Fibroblast of lung (primary cell): ENCODE results near the gene GPNMB. TPM values are rescaled to one million over a fixed set of nuclear protein-coding genes. Genes with fewer than 3 reads are reported as not detected.

Experiments used
- DNase-seq, 2 donors: peaks; one replicate each; pipeline versions ENCODE4 v3.0.0 to v3.0.0-alpha.2; 2010; ENCODE audit warnings: low read depth in 2 of 2
- H2AFZ ChIP-seq: 2 replicates; pipeline ENCODE4 v1.5.1; 2012; ENCODE audit warnings: low read length, control low read depth, inconsistent platforms
- H3K27ac ChIP-seq: 2 replicates; pipeline ENCODE4 v1.5.1; 2011; ENCODE audit warnings: low read length, control low read depth; ENCODE audit not compliant: insufficient read depth
- H3K27me3 ChIP-seq: 2 replicates; pipeline ENCODE4 v1.5.1; 2011; ENCODE audit warnings: mild to moderate bottlenecking, low read length; ENCODE audit not compliant: control insufficient read depth, insufficient read depth
- H3K36me3 ChIP-seq: 2 replicates; pipeline ENCODE4 v1.5.1; 2011; ENCODE audit warnings: low read length; ENCODE audit not compliant: control insufficient read depth, insufficient read depth
- H3K4me1 ChIP-seq: 2 replicates; pipeline ENCODE4 v1.5.1; 2011; ENCODE audit warnings: low read length; ENCODE audit not compliant: control insufficient read depth, insufficient read depth; ENCODE audit errors: extremely low read depth
- H3K4me2 ChIP-seq: 2 replicates; pipeline ENCODE4 v1.5.1; 2011; ENCODE audit warnings: low read length, control low read depth; ENCODE audit not compliant: insufficient read depth; ENCODE audit errors: extremely low read depth
- H3K4me3 ChIP-seq, 4 experiments: fragments of 200-600 bp in 1 of 4; sonication (generic) in 1 of 4; replicated peaks in 1 of 4; 2 replicates each; pipeline ENCODE4 v1.5.1; 2011 to 2016; ENCODE audit warnings: low read length in 4 of 4, low read depth in 3 of 4, mild to moderate bottlenecking in 3 of 4, control low read depth in 2 of 4, inconsistent platforms in 1 of 4, mixed read lengths in 1 of 4; ENCODE audit not compliant: insufficient read depth in 1 of 4; ENCODE audit errors: control extremely low read depth in 1 of 4
- H3K79me2 ChIP-seq: 2 replicates; pipeline ENCODE4 v1.5.1; 2012; ENCODE audit warnings: mild to moderate bottlenecking, low read length, inconsistent platforms; ENCODE audit not compliant: control insufficient read depth, insufficient read depth
- H3K9ac ChIP-seq: 2 replicates; pipeline ENCODE4 v1.5.1; 2011; ENCODE audit warnings: mild to moderate bottlenecking, low read length, control low read depth; ENCODE audit not compliant: insufficient read depth
- H3K9me3 ChIP-seq: 2 replicates; pipeline ENCODE4 v1.5.1; 2012; ENCODE audit warnings: low read depth, low read length; ENCODE audit not compliant: control insufficient read depth, insufficient read depth
- H4K20me1 ChIP-seq: 2 replicates; pipeline ENCODE4 v1.5.1; 2011; ENCODE audit warnings: low read length; ENCODE audit not compliant: control insufficient read depth, insufficient read depth; ENCODE audit errors: extremely low read depth
- CTCF ChIP-seq, 2 donors: IDR thresholded peaks in 1 of 2; conservative IDR thresholded peaks in 1 of 2; 1 replicate in 1 of 2; 2 replicates in 1 of 2; pipeline ENCODE4 v1.5.1; 2011 to 2012; ENCODE audit warnings: low read length in 2 of 2, control low read depth in 1 of 2, inconsistent platforms in 1 of 2, low read depth in 1 of 2, mild to moderate bottlenecking in 1 of 2
- EZH2 ChIP-seq: IDR thresholded peaks from 2 replicates; pipeline ENCODE4 v1.5.1; 2012; ENCODE audit warnings: low read length, control low read depth, mild to moderate bottlenecking; ENCODE audit errors: missing control alignments
- polyA plus RNA-seq, 2 donors: library from polyadenylated mRNA; depleted of rRNA in 1 of 2; stranded (reverse) in 1 of 2; unstranded in 1 of 2; fragments of >200 nt; gene quantifications; 2 replicates each; pipeline ENCODE4 v1.2.1, GENCODE V29; 2011 to 2012; ENCODE audit warnings: missing spikeins in 1 of 2
- total RNA-seq: library from RNA; depleted of rRNA; stranded (reverse); fragments of >200 nt; gene quantifications from 2 replicates; pipeline ENCODE4 v1.2.1, GENCODE V29; 2014

Gene GPNMB
- total and polyA plus RNA-seq, 2 donors (not counting 1 experiment from before 2014, with no cell fraction given): 114 to 177 TPM

- Histone ChIP-seq H3K4me1 (no peaks in the 10 kb centered on the region), H3K4me3 (no peak overlapping the region), H3K9ac (no peak overlapping the region), H3K27ac (no peak overlapping the region), H3K4me2 (no peak overlapping the region), H2AFZ (no peak overlapping the region), H3K9me3 (no peaks in the 10 kb centered on the region), H3K36me3 (no peaks in the 10 kb centered on the region), H3K27me3 (no peaks in the 10 kb centered on the region), H4K20me1 (no peaks in the 10 kb centered on the region), H3K79me2 (no peaks in the 10 kb centered on the region)
- TF ChIP-seq EZH2: no peak
- TF ChIP-seq CTCF (conservative IDR thresholded peaks at IDR 0.05 in 1 of 2, IDR thresholded peaks at IDR 0.05 in 1 of 2; ENCODE audit: low read depth in 1 of 2, low read length in 2 of 2): peak; percentile 74 to 84
- peak; percentile 89 to 94 for DNase-seq
Measured at GRCh38 chr7:23273141-23273599, 26.6 kb downstream of the GPNMB start.

GRCh38 chr7:23275912-23276311, 29.3 kb downstream of the GPNMB start:
- H4K20me1 ChIP-seq: no peaks in the 10 kb centered on the region
- no peak for TF ChIP-seq CTCF (conservative IDR thresholded peaks at IDR 0.05 in 1 of 2, IDR thresholded peaks at IDR 0.05 in 1 of 2; ENCODE audit: low read depth in 1 of 2, low read length in 2 of 2)
- H3K4me2 ChIP-seq: no peak overlapping the region
- H3K4me1 ChIP-seq: no peaks in the 10 kb centered on the region
- no peak overlapping the region for H3K9ac ChIP-seq
- no peak overlapping the region for H3K4me3 ChIP-seq
- no peak overlapping the region for H3K27ac ChIP-seq
- no peaks in the 10 kb centered on the region for H3K27me3 ChIP-seq
- no peak for DNase-seq
- no peak overlapping the region for H2AFZ ChIP-seq
- no peaks in the 10 kb centered on the region for H3K36me3 ChIP-seq
- H3K9me3 ChIP-seq: no peaks in the 10 kb centered on the region
- no peaks in the 10 kb centered on the region for H3K79me2 ChIP-seq

- H3K79me2 ChIP-seq: no peaks in the 10 kb centered on the region
- H3K4me2 ChIP-seq: no peak overlapping the region
- no peaks in the 10 kb centered on the region for H3K9me3 ChIP-seq
- no peak overlapping the region for H3K9ac ChIP-seq
- H3K4me1 ChIP-seq: no peaks in the 10 kb centered on the region
- no peak overlapping the region for H3K27ac ChIP-seq
- TF ChIP-seq CTCF (conservative IDR thresholded peaks at IDR 0.05 in 1 of 2, IDR thresholded peaks at IDR 0.05 in 1 of 2; ENCODE audit: low read depth in 1 of 2, low read length in 2 of 2) (no peak), EZH2 (no peak)
- H2AFZ ChIP-seq: no peak overlapping the region
- no peak for DNase-seq
- H3K36me3 ChIP-seq: no peaks in the 10 kb centered on the region
- no peaks in the 10 kb centered on the region for H4K20me1 ChIP-seq
- H3K27me3 ChIP-seq: no peaks in the 10 kb centered on the region
- H3K4me3 ChIP-seq: no peak overlapping the region
Measured at GRCh38 chr7:23276376-23276775, 29.8 kb downstream of the GPNMB start.
